ENCODE data around the gene PLCH2. TPM values are rescaled to one million over a fixed set of nuclear protein-coding genes. Genes with fewer than 3 reads are reported as not detected.

The PLCH2 gene
- total and polyA plus RNA-seq, 9 of the 15 experiments (the other 6 are each of a cell fraction or from before 2014, with no cell fraction given): 0.16 TPM; not detected in 8

- H4K20me1 ChIP-seq (replicated peaks; ENCODE audit: control insufficient read depth, insufficient read depth, low read length): peaks cover 31% of the 10 kb centered on the region
- H3K9me3 ChIP-seq (replicated peaks; ENCODE audit: control insufficient read depth, insufficient read depth, low read depth, low read length): no peaks in the 10 kb centered on the region
- no peak overlapping the region for H3K27ac ChIP-seq (ENCODE audit: extremely low read depth, low read depth, low read length)
- no peaks in the 10 kb centered on the region for H3K36me3 ChIP-seq (ENCODE audit: control insufficient read depth, insufficient read depth, low read length)
- in situ Hi-C loops (cut with MboI) (no loop called here), intact Hi-C loops (cut with micrococcal nuclease) (no loop called here)
- H3K27me3 ChIP-seq (ENCODE audit: control insufficient read depth in 2 of 2, insufficient read depth in 2 of 2, low read length in 2 of 2): peaks cover 15 to 76% of the 10 kb centered on the region in 2 experiments; a peak in 3 of 5 replicates
- no peak overlapping the region for H3K9ac ChIP-seq (ENCODE audit: insufficient read depth in 1 of 2, low read depth in 2 of 2, low read length in 2 of 2)
- no peak for ATAC-seq
- BruUV-seq (replicated peaks): no TSS peak
- H3K79me2 ChIP-seq (ENCODE audit: control insufficient read depth, insufficient read depth, low read length): no peaks in the 10 kb centered on the region
- WGBS (ENCODE audit: insufficient coverage, low coverage, missing lambda C conversion rate): 2% methylated on average over 18 of the region's 18 CpGs
- no peak overlapping the region for H3K4me3 ChIP-seq
- no peaks in the 10 kb centered on the region for H3K9me1 ChIP-seq (ENCODE audit: control insufficient read depth, insufficient read depth, low read length)
- ChIA-PET CTCF (ENCODE audit: low intra/inter-chr PET ratio) (no interaction called here), POLR2A (interaction anchor here (1.3 to 1.5 kb wide), 2 partner anchors 16 to 74 kb away, joined by 3 to 4 read pairs; no protein-coding TSS in a partner anchor)
- no peak overlapping the region for H2AFZ ChIP-seq (ENCODE audit: low read depth, low read length)
- peaks cover 0 to 46% of the 10 kb centered on the region in 2 experiments; a peak in 1 of 5 replicates for H3K4me1 ChIP-seq (replicated peaks in 1 of 2; ENCODE audit: control insufficient read depth in 2 of 2, insufficient read depth in 2 of 2, low read length in 2 of 2)
- H3K4me2 ChIP-seq (ENCODE audit: insufficient read depth, low read length): no peak overlapping the region
- FAIRE-seq: no peak
- no peak for DNase-seq (ENCODE audit: extremely low read depth in 1 of 4, low spot score in 3 of 4)
- TF ChIP-seq MAFG (tag; conservative IDR thresholded peaks at IDR 0.05) (no peak), ETV1 (tag; conservative IDR thresholded peaks at IDR 0.05; ENCODE audit: low read depth) (no peak), MYBL2 (IDR thresholded peaks at IDR 0.05; ENCODE audit: low read depth) (no peak), MYBL2 (CRISPR knock-in tag; IDR thresholded peaks at IDR 0.05; ENCODE audit: borderline replicate concordance) (no peak), SUPT5H (IDR thresholded peaks at IDR 0.05) (no peak), CBX1 (IDR thresholded peaks at IDR 0.05; ENCODE audit: low read depth) (no peak), PATZ1 (CRISPR knock-in tag; IDR thresholded peaks at IDR 0.05; ENCODE audit: borderline replicate concordance) (no peak), AFF1 (IDR thresholded peaks at IDR 0.05; ENCODE audit: low read depth in 1 of 2, partially characterized antibody in 2 of 2) (no peak), CC2D1A (IDR thresholded peaks at IDR 0.05) (no peak), TAF1 (IDR thresholded peaks at IDR 0.05; ENCODE audit: control insufficient read depth, extremely low read depth, insufficient read depth, low read length, severe bottlenecking) (no peak), MYNN (IDR thresholded peaks at IDR 0.05) (no peak), MYNN (CRISPR knock-in tag; IDR thresholded peaks at IDR 0.05) (no peak)
These were observed 14.9 kb upstream of the PLCH2 start for GRCh38 chr1:2460996-2461751.
